Endometrial microvascular endothelial cells (primary cell): ENCODE measurements around the gene TIGD2. TPM values are rescaled to one million over a fixed set of nuclear protein-coding genes. Genes with fewer than 3 reads are reported as not detected.
"Not testable (repeated sequence)": the region's sequence is repeated elsewhere in the genome, so short reads cannot be mapped to it uniquely, and the experiment has no call there.

Experiments
- in situ Hi-C: cut with HindIII; loops from 2 replicates; pipeline ENCODE4 v1.10.0; 2017; ENCODE audit warnings: low sequenced_read_pairs, low pct_unique_long_range_greater_than_20kb; ENCODE audit errors: inconsistent ontology term
- total RNA-seq: library from RNA; depleted of rRNA; stranded (reverse); fragments of >200 nt; gene quantifications from one replicate; pipeline ENCODE4 v1.2.3, GENCODE V29; 2015; ENCODE audit errors: inconsistent ontology term

TIGD2 gene
- total RNA-seq, 1 donor from 2014 or later = 3.5 TPM

GRCh38 chr4:89114100-89114499 is 2.8 kb downstream of the TIGD2 start:
- in situ Hi-C loops = no loop called here

GRCh38 chr4:89117115-89117514 is 5.8 kb downstream of the TIGD2 start:
- in situ Hi-C loops = no loop called here

GRCh38 chr4:89119166-89119565 is 7.8 kb downstream of the TIGD2 start:
- in situ Hi-C loops = no loop called here

- in situ Hi-C loops = no loop called here
Measured at GRCh38 chr4:89119836-89120235, 8.5 kb downstream of the TIGD2 start.

- in situ Hi-C loops = no loop called here
Measured at GRCh38 chr4:89121387-89122068, 10.2 kb downstream of the TIGD2 start.

- in situ Hi-C loops = no loop called here
Measured at GRCh38 chr4:89123451-89123851, 12.1 kb downstream of the TIGD2 start.

- in situ Hi-C loops = no loop called here
Measured at GRCh38 chr4:89125901-89126782, 14.8 kb downstream of the TIGD2 start.

- in situ Hi-C loops = no loop called here
Measured at GRCh38 chr4:89129080-89129640, 17.8 kb downstream of the TIGD2 start.

- in situ Hi-C loops = no loop called here
Measured at GRCh38 chr4:89134775-89135319, 23.5 kb downstream of the TIGD2 start.

GRCh38 chr4:89136525-89136924 is 25.2 kb downstream of the TIGD2 start:
- in situ Hi-C loops = no loop called here

- in situ Hi-C loops = no loop called here
Measured at GRCh38 chr4:89137231-89137630, 25.9 kb downstream of the TIGD2 start.

- in situ Hi-C loops = no loop called here
Measured at GRCh38 chr4:89137695-89138094, 26.4 kb downstream of the TIGD2 start.

- in situ Hi-C loops = no loop called here
Measured at GRCh38 chr4:89140168-89140759, 28.9 kb downstream of the TIGD2 start.

- in situ Hi-C loops = no loop called here
Measured at GRCh38 chr4:89142691-89143669, 31.6 kb downstream of the TIGD2 start.

- in situ Hi-C loops = not testable (repeated sequence)
Measured at GRCh38 chr4:89144652-89145051, 33.3 kb downstream of the TIGD2 start.

GRCh38 chr4:89146196-89146595 is 34.9 kb downstream of the TIGD2 start:
- in situ Hi-C loops = no loop called here

GRCh38 chr4:89152972-89153371 is 41.6 kb downstream of the TIGD2 start:
- in situ Hi-C loops = no loop called here
